HG03175 (cell line): ENCODE results near the gene CARD16.
"Not testable (repeated sequence)": the region's sequence is repeated elsewhere in the genome, so short reads cannot be mapped to it uniquely, and the experiment has no call there.

Source experiments
- ATAC-seq: cut with Tn5 transposase; IDR thresholded peaks from one replicate; pipeline ENCODE4 v1.9.1; 2021; ENCODE audit warnings: mild to moderate bottlenecking, moderate library complexity; ENCODE audit not compliant: unreplicated experiment

The CARD16 gene

GRCh38 chr11:105051559-105051958 lies 6.4 kb upstream of the CARD16 start:
- no peak for ATAC-seq

GRCh38 chr11:105049481-105049880 lies 4.3 kb upstream of the CARD16 start:
- ATAC-seq, result no peak

GRCh38 chr11:105046898-105047579 lies 1.9 kb upstream of the CARD16 start:
- no peak for ATAC-seq

GRCh38 chr11:105045676-105046296 lies 651 bp upstream of the CARD16 start:
- no peak for ATAC-seq

GRCh38 chr11:105042178-105042577 lies 3.0 kb downstream of the CARD16 start:
- ATAC-seq, result no peak

GRCh38 chr11:105040703-105041102 lies 4.4 kb downstream of the CARD16 start:
- ATAC-seq, result no peak

- peak; percentile 88 for ATAC-seq
These were observed 10.1 kb downstream of the CARD16 start, which contains the start of gene CASP1 for GRCh38 chr11:105034813-105035620. Gene CASP1 (minus strand): TSS chr11:105035144. CDS start chr11:105035113, 31 bp downstream.

GRCh38 chr11:105034388-105034787 lies 10.7 kb downstream of the CARD16 start:
- ATAC-seq, result not testable (repeated sequence)

- ATAC-seq, result no peak
These were observed 11.4 kb downstream of the CARD16 start for GRCh38 chr11:105033781-105034180.

GRCh38 chr11:105033343-105033742 lies 11.8 kb downstream of the CARD16 start:
- no peak for ATAC-seq

- no peak for ATAC-seq
These were observed 12.6 kb downstream of the CARD16 start for GRCh38 chr11:105032495-105032894.

GRCh38 chr11:105027678-105028077 lies 17.5 kb downstream of the CARD16 start:
- no peak for ATAC-seq

GRCh38 chr11:105024394-105024793 lies 20.7 kb downstream of the CARD16 start:
- no peak for ATAC-seq

GRCh38 chr11:105023003-105023402 lies 22.1 kb downstream of the CARD16 start, which contains the start of gene CASP5:
Gene CASP5 (minus strand): TSS chr11:105023168. CDS start chr11:105023136, 32 bp downstream.
- no peak for ATAC-seq

GRCh38 chr11:105022527-105022926 lies 22.6 kb downstream of the CARD16 start:
- no peak for ATAC-seq

GRCh38 chr11:105007463-105007862 lies 37.7 kb downstream of the CARD16 start:
- ATAC-seq, result no peak

- no peak for ATAC-seq
These were observed 39.7 kb downstream of the CARD16 start for GRCh38 chr11:105005451-105005845.

- no peak for ATAC-seq
These were observed 41.1 kb downstream of the CARD16 start for GRCh38 chr11:105004021-105004420.

GRCh38 chr11:105003151-105003550 lies 42.0 kb downstream of the CARD16 start:
- no peak for ATAC-seq

- ATAC-seq, result peak; percentile 87
These were observed 44.3 kb downstream of the CARD16 start for GRCh38 chr11:105000797-105001196.

- no peak for ATAC-seq
These were observed 45.0 kb downstream of the CARD16 start for GRCh38 chr11:105000167-105000566.

- ATAC-seq, result no peak
These were observed 45.4 kb downstream of the CARD16 start for GRCh38 chr11:104999721-105000120.
